Measurements from ENCODE around the gene DEPDC5.

DNA sequence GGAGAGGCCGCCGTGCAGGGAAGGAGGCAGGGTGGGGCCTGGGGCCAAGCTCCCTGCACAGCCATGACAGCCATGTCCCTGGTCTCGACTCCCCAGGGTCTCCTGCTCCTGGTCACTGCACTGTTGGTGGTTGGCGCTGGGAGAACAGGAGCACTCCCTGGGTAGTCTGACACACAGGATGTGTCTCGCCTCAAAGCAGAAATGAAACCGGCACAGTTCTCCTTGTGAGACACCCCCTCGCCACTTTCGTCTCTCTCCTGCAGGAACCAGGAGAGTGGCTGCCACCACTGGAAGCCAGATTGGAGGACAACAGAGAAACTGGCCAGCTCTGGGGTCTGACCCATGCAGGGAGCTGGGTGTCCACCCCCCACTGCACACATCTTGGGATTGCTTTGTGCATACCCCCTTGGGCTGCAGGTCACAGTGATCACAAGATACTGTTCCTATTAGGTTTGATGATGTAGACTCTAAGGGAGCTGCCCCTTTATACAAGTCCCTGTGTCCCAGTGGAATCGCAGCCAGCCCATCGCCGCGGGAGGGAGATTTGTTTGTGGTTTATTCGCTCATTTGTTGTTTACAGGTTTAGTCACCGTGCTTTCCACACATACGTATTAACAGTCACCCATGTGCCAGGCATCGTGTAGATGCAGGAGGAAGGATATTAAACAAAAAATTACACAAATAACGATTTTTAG is 163.6 kb downstream of the DEPDC5 start:
- TF ChIP-seq, protein P1, sequence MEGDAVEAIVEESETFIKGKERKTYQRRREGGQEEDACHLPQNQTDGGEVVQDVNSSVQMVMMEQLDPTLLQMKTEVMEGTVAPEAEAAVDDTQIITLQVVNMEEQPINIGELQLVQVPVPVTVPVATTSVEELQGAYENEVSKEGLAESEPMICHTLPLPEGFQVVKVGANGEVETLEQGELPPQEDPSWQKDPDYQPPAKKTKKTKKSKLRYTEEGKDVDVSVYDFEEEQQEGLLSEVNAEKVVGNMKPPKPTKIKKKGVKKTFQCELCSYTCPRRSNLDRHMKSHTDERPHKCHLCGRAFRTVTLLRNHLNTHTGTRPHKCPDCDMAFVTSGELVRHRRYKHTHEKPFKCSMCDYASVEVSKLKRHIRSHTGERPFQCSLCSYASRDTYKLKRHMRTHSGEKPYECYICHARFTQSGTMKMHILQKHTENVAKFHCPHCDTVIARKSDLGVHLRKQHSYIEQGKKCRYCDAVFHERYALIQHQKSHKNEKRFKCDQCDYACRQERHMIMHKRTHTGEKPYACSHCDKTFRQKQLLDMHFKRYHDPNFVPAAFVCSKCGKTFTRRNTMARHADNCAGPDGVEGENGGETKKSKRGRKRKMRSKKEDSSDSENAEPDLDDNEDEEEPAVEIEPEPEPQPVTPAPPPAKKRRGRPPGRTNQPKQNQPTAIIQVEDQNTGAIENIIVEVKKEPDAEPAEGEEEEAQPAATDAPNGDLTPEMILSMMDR (conservative IDR thresholded peaks at IDR 0.05; ENCODE audit: low read length) = no peak
- no peak for TF ChIP-seq EZH2phosphoT487 (IDR thresholded peaks at IDR 0.05; ENCODE audit: borderline replicate concordance, low read depth, low read length)
